HFFc6 (cell line): ENCODE results near the gene TMEM25. TPM values are rescaled to one million over a fixed set of nuclear protein-coding genes. Genes with fewer than 3 reads are reported as not detected.

Experiments
- DNase-seq: peaks from one replicate; pipeline ENCODE4 v3.0.0-alpha.2; 2018
- H3K27ac Mint-ChIP-seq: 2 replicates; pipeline ENCODE4 v1.8.0; 2020; ENCODE audit warnings: mild to moderate bottlenecking, mixed read lengths
- H3K27me3 Mint-ChIP-seq: 2 replicates; pipeline ENCODE4 v1.8.0; 2021; ENCODE audit warnings: mild to moderate bottlenecking, moderate library complexity, mixed read lengths; ENCODE audit not compliant: insufficient read depth
- H3K36me3 Mint-ChIP-seq: 2 replicates; pipeline ENCODE4 v1.8.0; 2021; ENCODE audit warnings: low read depth, mixed read lengths
- H3K4me1 Mint-ChIP-seq: 2 replicates; pipeline ENCODE4 v1.8.0; 2020; ENCODE audit warnings: low read depth, mixed read lengths
- H3K4me3 Mint-ChIP-seq: 2 replicates; pipeline ENCODE4 v1.8.0; 2020; ENCODE audit warnings: mild to moderate bottlenecking, moderate library complexity, mixed read lengths
- H3K9me3 Mint-ChIP-seq: 2 replicates; pipeline ENCODE4 v1.8.0; 2020; ENCODE audit warnings: mild to moderate bottlenecking, mixed read lengths
- total RNA-seq, 6 experiments: library from RNA; stranded (reverse); fragmentation: NEBNext Ultra II Directional; extraction: Animal tissue kit (Norgen Biotek cat#: 25700); gene quantifications; 2 replicates in 1 of 6; 3 replicates in 5 of 6; pipeline ENCODE4 v1.2.3, GENCODE V29; 2021
- TF ChIP-seq, protein P1 (sequence below): fragments of 200-600 bp; sonication (generic); IDR thresholded peaks from 2 replicates; pipeline ENCODE4 v1.5.0; 2021; ENCODE audit warnings: antibody characterized with exemption, mild to moderate bottlenecking

TMEM25 gene
- total RNA-seq, 6 experiments from 2014 or later: 10.8 to 17.1 (median 14.0) TPM

DNA sequence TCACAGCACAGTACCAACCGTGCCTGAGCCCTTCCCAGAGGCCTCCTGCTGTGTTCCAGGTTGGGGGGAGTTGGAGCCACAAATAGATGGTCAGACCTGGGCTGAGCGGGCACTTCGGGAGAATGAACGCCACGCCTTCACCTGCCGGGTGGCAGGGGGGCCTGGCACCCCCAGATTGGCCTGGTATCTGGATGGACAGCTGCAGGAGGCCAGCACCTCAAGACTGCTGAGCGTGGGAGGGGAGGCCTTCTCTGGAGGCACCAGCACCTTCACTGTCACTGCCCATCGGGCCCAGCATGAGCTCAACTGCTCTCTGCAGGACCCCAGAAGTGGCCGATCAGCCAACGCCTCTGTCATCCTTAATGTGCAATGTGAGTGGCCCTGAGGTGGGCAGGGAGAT, 1.1 kb downstream of the TMEM25 start:
- H3K9me3 Mint-ChIP-seq: no peaks in the 10 kb centered on the region
- TF ChIP-seq, protein P1, sequence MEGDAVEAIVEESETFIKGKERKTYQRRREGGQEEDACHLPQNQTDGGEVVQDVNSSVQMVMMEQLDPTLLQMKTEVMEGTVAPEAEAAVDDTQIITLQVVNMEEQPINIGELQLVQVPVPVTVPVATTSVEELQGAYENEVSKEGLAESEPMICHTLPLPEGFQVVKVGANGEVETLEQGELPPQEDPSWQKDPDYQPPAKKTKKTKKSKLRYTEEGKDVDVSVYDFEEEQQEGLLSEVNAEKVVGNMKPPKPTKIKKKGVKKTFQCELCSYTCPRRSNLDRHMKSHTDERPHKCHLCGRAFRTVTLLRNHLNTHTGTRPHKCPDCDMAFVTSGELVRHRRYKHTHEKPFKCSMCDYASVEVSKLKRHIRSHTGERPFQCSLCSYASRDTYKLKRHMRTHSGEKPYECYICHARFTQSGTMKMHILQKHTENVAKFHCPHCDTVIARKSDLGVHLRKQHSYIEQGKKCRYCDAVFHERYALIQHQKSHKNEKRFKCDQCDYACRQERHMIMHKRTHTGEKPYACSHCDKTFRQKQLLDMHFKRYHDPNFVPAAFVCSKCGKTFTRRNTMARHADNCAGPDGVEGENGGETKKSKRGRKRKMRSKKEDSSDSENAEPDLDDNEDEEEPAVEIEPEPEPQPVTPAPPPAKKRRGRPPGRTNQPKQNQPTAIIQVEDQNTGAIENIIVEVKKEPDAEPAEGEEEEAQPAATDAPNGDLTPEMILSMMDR: no peak
- peaks cover 6% of the 10 kb centered on the region for H3K27me3 Mint-ChIP-seq
- 0 out of 2 replicates have a peak, but pooled peaks cover 7% of the 10 kb centered on the region for H3K36me3 Mint-ChIP-seq
- no peak for DNase-seq
- H3K4me3 Mint-ChIP-seq: peak overlapping the region; percentile 91
- peaks cover 21% of the 10 kb centered on the region for H3K4me1 Mint-ChIP-seq
- H3K27ac Mint-ChIP-seq: no peak overlapping the region

DNA sequence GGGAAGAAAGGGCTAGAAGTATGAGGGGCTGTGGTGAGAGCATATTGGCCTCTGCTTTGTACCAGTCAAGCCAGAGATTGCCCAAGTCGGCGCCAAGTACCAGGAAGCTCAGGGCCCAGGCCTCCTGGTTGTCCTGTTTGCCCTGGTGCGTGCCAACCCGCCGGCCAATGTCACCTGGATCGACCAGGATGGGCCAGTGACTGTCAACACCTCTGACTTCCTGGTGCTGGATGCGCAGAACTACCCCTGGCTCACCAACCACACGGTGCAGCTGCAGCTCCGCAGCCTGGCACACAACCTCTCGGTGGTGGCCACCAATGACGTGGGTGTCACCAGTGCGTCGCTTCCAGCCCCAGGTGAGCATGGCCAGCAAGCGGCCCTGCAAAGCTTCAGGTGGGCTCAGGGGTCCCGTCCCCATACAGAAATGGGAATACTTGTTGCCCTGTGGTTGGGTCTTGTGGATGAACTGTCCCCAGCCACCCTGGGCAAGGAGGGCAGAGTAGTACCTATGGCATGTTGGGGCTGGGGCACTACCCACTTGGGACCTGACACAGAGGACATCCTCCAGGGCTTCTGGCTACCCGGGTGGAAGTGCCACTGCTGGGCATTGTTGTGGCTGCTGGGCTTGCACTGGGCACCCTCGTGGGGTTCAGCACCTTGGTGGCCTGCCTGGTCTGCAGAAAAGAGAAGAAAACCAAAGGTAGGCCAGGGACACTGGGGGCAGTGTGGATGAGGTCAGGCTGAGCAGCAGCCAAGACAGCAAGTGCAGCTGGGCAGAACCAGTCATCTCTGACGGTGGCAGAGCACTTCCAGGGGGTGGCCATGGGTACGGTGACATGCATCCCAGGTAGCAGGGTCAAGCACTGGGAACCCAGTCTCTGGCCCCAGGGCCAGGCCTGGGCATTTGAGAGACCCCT, 2.1 kb downstream of the TMEM25 start:
- peaks cover 28% of the 10 kb centered on the region for H3K4me1 Mint-ChIP-seq
- H3K36me3 Mint-ChIP-seq: no peaks in the 10 kb centered on the region
- no peak overlapping the region for H3K4me3 Mint-ChIP-seq
- H3K9me3 Mint-ChIP-seq: no peaks in the 10 kb centered on the region
- DNase-seq: no peak
- no peak overlapping the region for H3K27ac Mint-ChIP-seq
- peaks cover 5% of the 10 kb centered on the region for H3K27me3 Mint-ChIP-seq
- TF ChIP-seq, protein P1: no peak

GRCh38 chr11:118533769-118534729, 3.1 kb downstream of the TMEM25 start:
- Mint-ChIP-seq H3K4me3 (no peak overlapping the region), H3K9me3 (no peaks in the 10 kb centered on the region), H3K27me3 (no peaks in the 10 kb centered on the region; the same call in none of the 2 replicates), H3K4me1 (peaks cover 36% of the 10 kb centered on the region), H3K36me3 (no peaks in the 10 kb centered on the region), H3K27ac (no peak overlapping the region)
- DNase-seq: no peak
- TF ChIP-seq, protein P1: no peak

DNA sequence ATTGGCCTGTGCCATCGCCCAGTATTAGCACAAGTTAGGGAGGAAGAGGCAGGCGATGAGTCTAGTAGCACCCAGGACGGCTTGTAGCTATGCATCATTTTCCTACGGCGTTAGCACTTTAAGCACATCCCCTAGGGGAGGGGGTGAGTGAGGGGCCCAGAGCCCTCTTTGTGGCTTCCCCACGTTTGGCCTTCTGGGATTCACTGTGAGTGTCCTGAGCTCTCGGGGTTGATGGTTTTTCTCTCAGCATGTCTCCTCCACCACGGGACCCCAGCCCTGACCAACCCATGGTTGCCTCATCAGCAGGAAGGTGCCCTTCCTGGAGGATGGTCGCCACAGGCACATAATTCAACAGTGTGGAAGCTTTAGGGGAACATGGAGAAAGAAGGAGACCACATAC, 4.3 kb downstream of the TMEM25 start:
- no peak overlapping the region for H3K4me3 Mint-ChIP-seq
- H3K27me3 Mint-ChIP-seq: no peaks in the 10 kb centered on the region; the same call in none of the 2 replicates
- peaks cover 34% of the 10 kb centered on the region for H3K4me1 Mint-ChIP-seq
- no peak for DNase-seq
- H3K27ac Mint-ChIP-seq: no peak overlapping the region
- TF ChIP-seq, protein P1: no peak
- 0 out of 2 replicates have a peak, but pooled peaks cover 2% of the 10 kb centered on the region for H3K36me3 Mint-ChIP-seq
- no peaks in the 10 kb centered on the region for H3K9me3 Mint-ChIP-seq

GRCh38 chr11:118536726-118537125, 5.7 kb downstream of the TMEM25 start:
- Mint-ChIP-seq H3K9me3 (no peaks in the 10 kb centered on the region), H3K36me3 (peaks cover 9% of the 10 kb centered on the region; the same call in 1 of the 2 replicates), H3K4me3 (no peak overlapping the region), H3K4me1 (peaks cover 34% of the 10 kb centered on the region), H3K27ac (no peak overlapping the region), H3K27me3 (no peaks in the 10 kb centered on the region; the same call in 1 of the 2 replicates)
- no peak for DNase-seq
- TF ChIP-seq, protein P1: no peak
